HG03460 (cell line): ENCODE measurements around the gene GC.
"Not testable (repeated sequence)": the region's sequence is repeated elsewhere in the genome, so short reads cannot be mapped to it uniquely, and the experiment has no call there.

Experiments
- ATAC-seq: cut with Tn5 transposase; IDR thresholded peaks from one replicate; pipeline ENCODE4 v1.9.1; 2021; ENCODE audit not compliant: unreplicated experiment

GC gene

GRCh38 chr4:71783972-71784371 is at the start of gene GC:
Gene GC (minus strand): TSS chr4:71784079. CDS start chr4:71784018, 61 bp downstream.
- no peak for ATAC-seq

GRCh38 chr4:71833232-71833900 is 49.5 kb upstream of the GC start:
- no peak for ATAC-seq

- ATAC-seq, result no peak
Observed at GRCh38 chr4:71832049-71832448, 48.2 kb upstream of the GC start.

- ATAC-seq, result peak; percentile 75
Observed at GRCh38 chr4:71830497-71831190, 46.8 kb upstream of the GC start.

- ATAC-seq, result no peak
Observed at GRCh38 chr4:71828470-71828869, 44.6 kb upstream of the GC start.

- ATAC-seq, result no peak
Observed at GRCh38 chr4:71827826-71828225, 43.9 kb upstream of the GC start.

DNA sequence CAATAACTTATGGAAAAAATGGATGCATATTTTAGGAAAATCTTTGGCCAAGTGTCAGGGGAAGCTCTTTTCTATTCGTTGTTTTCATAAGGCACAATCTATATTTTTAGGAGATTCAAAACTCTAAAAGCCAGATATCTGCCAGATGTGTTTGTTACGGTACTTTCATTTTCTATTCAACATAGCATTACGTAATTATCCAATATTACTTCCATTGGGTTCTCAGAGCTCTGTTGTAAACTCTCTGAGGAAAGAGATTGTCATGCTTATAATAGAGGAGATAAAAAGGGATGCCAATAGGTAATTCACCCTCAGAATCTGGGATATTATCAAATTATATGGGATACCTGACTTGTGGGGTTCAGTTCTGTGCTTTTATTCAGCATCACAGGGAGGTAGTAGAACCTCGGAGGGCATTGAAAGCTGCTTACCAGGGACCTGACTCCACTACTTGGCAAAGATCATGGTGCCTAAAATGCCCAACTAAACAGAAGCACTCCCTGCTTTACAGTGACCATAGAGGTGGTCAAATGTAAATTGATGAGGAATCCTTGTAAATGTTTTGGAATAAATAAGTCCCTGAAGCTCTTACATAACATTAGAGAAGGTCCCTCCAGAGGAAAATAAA is 32.9 kb upstream of the GC start:
- no peak for ATAC-seq

GRCh38 chr4:71814433-71814832 is 30.6 kb upstream of the GC start:
- no peak for ATAC-seq

DNA sequence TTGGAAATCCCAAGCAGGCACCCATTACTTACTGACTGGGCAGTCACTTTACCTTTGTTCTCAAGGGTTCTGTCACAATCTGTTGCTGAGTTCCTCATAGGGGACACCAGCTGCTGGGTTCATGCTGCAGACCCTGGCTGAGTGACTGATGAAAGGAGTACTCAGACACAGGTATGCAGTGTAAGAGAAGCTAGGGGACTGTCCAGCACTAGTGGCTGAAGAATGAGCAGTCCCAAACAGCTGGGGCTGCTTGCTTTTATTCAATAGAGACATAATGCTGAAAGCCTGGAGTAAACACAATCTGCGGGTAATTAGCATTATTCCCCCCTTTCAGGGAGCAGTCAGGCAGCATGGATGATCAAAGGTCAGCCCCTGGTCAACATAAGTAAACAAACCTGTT is 25.9 kb upstream of the GC start:
- not testable (repeated sequence) for ATAC-seq

- no peak for ATAC-seq
Observed at GRCh38 chr4:71807469-71807868, 23.6 kb upstream of the GC start.

DNA sequence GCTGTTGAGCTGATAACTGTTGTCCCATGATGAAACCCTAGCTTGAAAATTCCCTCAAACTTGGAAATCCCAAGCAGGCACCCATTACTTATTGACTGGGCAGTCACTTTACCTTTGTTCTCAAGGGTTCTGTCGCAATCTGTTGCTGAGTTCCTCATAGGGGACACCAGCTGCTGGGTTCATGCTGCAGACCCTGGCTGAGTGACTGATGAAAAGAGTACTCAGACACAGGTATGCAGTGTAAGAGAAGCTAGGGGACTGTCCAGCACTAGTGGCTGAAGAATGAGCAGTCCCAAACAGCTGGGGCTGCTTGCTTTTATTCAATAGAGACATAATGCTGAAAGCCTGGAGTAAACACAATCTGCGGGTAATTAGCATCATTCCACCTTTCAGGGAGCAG is 21.4 kb upstream of the GC start:
- not testable (repeated sequence) for ATAC-seq

DNA sequence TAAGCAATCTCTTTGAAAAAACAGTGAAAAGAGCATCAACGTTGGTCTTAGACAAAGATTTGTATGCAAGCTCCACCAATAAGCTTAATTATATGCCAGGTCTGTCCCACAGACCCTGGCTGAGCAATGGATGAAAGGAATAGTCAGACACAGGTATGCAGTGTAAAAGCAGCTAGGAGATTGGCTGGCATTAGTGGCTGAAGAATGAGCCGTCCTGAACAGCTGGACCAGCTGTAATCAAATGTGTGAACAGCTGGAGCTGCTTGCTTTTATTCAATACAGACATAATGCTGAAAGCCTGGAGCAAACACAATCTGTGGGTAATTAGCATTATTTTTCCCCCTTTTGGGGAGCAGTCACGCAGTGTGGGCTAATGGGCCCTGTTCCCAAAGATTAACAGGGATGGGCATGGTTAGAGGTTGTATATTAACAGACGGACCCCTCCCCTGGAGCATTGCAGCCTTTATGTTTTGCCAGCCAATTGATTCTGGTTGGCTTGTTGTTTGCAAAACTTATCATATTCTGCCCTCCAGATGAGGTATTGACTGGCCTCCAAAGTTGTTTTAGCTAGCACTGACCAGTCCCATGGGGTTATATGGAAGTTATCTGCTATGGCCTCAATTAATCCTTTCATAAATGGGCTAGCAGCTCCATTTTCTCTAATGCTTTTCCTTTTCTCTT is 20.3 kb upstream of the GC start:
- ATAC-seq, result not testable (repeated sequence)

- ATAC-seq, result no peak
Observed at GRCh38 chr4:71785959-71786358, 2.1 kb upstream of the GC start.

- ATAC-seq, result no peak
Observed at GRCh38 chr4:71784569-71785197, 804 bp upstream of the GC start.

- ATAC-seq, result no peak
Observed at GRCh38 chr4:71777891-71778290, 6.0 kb downstream of the GC start.

DNA sequence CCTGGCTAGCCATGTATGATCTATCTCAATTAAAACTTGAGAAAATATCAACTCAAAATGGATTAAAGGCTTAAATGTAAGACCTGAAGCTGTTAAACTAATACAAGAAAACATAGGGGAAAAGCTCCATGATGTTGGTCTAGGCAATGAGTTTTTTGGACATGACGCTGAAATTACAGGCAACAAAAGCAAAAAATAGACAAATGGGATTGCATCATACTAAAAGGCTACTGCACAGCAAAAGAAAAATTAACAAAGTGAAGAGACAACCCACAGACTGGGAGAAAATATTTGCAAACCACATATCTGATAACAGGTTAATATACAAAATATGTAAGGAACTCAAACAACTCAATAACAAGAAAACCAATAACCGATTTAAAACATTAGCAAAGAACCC is 8.4 kb downstream of the GC start:
- no peak for ATAC-seq

DNA sequence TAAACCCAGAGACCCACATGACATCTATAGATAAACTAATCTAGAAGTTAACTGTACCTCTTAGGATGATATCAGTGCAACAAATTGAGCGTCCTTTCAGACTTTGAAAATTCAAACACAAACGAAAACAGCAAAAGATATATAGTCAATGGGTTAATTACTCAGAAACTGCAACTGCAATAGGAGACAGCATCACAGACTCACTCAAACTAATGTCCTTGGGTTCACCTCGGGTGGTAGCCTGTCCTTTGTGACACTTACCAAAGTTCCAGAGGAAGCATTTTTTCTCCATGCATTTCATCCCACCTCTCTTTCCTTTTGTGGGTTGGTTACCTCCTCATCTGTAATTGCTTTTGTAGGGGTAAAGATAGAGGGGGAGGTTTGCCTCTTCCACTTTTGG is 9.7 kb downstream of the GC start:
- ATAC-seq, result no peak

DNA sequence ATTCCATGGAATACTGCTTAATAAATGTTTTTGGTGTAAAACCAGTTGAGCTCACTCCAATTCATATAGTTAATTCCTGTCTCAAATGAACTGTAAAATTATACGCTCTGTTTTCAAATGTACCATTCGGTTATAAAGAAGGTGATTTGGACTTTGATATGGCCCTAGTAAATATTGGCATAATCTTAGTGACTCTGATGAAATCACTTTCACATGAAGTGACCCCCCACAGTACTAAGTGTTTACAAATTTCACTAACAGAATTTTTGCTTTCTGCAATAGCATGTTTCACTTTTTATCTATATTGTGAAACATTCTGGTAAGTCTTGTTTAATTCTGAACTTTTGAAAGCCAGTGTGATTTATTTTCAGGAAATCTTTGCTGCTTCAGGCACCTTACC is 10.9 kb downstream of the GC start:
- ATAC-seq, result no peak

DNA sequence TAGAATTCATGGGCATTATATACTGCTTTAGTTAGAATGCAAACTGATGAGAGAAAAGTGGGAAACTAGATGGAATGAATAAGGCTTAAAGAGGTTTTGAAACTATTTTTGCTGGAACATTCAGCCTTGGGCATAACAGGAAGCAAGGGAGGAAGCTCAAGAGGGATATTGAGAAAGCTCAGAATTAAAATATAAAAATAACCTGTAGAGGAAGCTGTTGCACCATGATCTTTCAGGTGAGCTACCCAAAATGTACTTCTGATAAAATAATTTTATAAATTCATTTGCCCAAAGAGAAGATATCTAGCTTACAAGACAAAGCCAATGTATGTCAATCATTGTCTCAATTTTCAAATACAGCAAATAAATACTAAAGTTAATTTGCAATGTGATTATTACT is 11.3 kb downstream of the GC start:
- no peak for ATAC-seq

- no peak for ATAC-seq
Observed at GRCh38 chr4:71771613-71772012, 12.3 kb downstream of the GC start.

DNA sequence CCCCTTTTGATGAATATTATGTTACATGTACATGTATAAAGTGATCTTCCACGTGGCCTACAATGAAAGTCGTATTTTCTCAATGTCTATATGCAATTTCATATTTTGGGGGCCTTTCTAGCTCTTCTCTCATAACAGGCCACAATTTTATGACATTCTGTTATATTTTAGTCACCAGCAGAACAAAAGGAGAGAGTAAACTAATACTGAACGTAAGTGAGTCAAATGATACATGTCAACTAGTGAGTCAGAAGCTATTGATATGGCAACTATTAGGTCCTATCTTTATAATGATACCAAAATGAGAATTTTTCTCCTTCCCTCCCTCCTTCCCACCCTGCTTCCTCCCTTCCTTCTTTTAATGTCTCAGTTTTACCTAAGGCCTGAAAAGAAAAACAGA is 14.4 kb downstream of the GC start:
- ATAC-seq, result no peak
